HG03066 (cell line): Measurements from ENCODE around the gene CHIT1.

Experiments
- ATAC-seq: cut with Tn5 transposase; IDR thresholded peaks from one replicate; pipeline ENCODE4 v1.9.1; 2021; ENCODE audit warnings: low read depth; ENCODE audit not compliant: unreplicated experiment

Gene CHIT1

DNA sequence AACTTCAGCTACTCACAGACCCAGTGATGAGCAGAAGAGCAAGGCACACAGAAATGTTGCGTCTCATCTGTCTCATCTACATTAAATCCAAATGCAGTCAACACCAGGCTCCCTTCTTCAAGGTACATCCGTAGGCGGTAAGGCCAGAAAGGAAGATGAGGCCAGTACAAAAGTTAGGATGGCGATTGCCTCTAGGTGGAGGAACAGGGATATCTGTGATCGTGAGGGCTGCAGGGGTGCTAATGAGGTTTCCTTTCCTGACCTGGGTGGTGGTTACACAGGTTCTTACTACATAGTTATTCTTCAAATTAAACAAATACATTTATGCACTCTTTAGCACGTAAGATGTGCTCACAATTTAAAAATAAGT is 52.5 kb downstream of the CHIT1 start:
- no peak for ATAC-seq

DNA sequence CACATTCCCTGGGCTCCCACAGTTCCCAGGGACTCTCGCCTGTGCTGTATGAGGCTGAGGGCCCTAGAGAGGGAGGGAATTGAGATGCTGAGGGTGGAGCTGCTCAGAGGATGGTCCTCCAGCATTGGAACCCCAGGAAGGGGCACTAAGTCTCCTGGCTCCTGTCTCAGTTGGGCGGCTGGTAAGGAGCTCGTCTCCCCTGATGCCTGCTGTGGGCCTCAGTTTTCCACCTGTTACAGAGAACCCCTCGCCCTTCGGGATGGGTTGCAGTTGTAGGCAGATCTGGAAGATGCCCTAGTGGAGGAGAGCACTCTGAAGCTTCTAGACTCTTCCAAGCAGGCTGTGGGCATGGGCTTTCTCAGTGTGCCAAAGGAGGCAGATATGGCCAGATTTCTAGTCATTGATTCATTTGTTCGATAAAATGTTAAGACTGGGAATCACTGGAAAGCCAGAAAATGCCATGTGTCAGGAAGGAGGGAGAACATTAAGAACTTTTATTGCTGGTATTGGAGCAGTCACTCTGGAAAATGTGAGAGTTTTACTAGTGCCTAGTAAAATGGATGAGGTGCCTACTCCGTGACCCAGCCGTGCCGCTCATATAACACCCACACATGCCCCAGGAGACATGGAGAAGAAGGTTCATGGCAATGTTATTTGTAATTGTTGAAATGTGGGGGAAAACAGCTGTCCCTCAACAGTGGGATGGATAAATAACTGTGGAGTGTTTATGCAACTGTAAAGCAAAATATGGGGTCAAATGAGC is 53.0 kb downstream of the CHIT1 start:
- no peak for ATAC-seq

DNA sequence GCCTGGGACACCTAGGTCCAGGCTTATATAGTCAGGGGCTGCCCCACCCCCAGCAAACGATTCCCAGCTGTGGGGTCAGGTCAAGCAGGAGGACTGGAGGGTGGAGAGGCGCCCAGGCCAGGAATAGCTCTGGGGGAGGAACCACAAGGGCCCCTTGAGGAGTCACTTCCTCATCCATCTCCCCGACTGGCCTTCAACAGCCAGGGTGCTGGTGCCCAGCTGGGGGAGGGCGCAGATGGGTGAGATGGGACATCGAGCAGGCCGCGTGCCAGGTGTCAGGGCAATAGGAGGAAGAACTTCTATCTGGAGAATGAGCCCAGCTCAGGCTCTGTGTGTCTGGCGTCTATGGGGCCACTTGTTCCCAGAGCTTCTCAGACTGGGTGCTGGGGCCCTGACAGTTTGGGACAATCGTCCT is 53.6 kb downstream of the CHIT1 start:
- ATAC-seq: no peak

DNA sequence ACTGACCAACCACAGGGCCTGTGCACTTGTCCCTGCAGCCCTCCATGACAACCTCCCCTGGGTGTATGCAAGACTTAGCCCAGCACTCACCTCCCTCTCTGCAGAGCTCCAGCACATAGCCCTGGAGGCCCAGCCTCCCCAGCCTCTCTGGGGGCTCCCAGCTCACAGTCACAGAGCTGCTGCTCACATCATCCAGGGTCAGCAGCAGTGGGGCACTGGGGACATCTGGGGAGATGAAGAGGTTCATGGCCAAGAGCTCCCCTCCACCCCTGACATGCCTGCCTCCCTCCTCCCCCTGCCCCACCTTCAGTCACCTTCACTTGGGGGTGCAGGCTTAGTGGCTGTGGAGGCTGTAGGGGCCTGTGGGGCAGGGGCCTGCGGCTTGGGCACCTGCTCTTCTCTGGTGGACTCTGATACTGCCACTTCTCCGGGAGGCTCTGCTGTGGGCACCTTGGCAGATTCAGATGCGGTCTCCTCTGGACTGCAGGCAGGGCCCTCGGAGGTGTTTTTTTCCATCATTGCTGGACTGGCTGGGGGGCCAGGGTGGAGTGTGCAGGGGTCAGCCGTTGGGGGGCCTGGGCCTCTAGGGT is 54.1 kb downstream of the CHIT1 start, which contains the start of gene MYBPH:
Gene MYBPH, minus strand, starts transcription at position 590 of the 590 bp plus-strand sequence. Its CDS starts 71 bp downstream, at position 519.
- ATAC-seq: no peak

DNA sequence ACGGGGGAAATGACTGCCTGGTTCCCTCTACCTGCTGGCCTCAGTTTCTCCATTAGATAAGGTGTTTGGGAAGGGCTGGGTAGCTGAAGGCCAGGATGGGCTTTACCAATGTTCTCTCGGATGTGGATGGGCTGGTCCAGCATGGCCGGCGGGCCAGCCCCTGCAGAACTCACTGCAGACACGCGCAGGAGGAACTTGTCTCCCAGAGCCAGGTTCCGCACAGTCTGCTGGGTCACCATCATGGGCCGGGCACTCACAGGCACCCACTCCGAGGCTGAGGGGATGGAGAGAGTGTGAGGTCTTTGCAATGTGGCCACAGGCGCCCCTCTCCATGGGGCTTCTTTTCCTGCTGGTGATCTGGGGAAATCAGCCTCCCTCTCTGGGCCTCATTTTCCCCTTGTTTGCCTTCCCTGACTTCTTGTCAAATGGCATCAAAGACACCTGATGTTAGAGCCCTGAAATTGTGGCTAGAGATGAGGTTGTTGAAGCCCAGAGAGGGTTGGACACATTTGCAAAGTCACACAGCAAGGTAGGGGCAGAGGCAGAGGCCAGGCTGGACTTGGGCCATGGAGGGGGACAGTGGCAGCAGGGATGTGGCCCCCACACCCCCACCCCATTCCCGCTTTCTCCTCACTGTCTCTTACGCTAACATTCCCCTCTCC is 55.0 kb downstream of the CHIT1 start:
- ATAC-seq: no peak

DNA sequence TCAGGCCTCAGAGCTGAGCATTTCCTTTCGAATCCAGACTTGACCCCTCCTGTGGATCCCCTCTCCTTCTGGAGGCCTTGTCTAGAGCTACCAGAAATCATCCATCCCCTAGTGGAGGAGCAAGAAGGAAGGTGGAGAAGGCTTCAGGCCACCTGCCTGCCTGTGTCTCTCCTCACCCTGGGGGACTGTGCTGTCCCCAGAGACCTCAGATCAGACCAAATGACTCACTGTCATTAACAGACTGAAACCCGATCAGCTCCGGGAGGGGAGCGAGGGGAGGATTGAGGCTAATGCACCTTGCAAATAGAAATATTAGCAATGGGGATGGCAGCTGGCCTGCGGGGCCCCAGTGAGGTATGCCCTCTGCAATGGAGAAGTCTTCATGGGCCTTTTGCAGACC is 55.9 kb downstream of the CHIT1 start:
- ATAC-seq: peak; percentile 87

DNA sequence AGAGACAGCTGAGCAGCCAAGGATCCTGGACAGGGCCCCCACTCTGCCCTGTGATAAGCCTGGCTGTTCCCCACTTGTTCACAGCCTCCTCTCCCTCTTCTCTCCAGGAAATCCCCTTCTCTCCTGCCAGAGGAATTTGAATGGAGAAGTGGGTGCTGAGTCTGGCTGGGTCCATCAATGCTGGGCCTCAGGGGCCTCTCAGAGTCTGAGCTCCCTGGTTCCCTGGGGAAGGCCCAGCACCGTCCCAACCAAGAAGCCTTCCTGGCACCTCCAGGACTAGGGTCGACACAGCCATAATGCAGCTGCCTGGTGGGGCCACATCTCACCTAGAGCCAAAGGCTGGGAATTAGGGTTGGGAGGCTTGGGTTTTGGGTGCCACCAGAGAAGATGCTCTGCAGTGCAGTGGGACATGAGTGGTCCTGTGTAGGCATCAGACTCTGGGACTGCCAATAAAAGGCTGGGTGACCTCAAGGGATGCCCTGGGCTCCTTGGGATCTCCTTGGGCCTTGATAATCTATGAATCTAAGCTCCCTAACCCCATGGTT is 56.4 kb downstream of the CHIT1 start:
- ATAC-seq: no peak

DNA sequence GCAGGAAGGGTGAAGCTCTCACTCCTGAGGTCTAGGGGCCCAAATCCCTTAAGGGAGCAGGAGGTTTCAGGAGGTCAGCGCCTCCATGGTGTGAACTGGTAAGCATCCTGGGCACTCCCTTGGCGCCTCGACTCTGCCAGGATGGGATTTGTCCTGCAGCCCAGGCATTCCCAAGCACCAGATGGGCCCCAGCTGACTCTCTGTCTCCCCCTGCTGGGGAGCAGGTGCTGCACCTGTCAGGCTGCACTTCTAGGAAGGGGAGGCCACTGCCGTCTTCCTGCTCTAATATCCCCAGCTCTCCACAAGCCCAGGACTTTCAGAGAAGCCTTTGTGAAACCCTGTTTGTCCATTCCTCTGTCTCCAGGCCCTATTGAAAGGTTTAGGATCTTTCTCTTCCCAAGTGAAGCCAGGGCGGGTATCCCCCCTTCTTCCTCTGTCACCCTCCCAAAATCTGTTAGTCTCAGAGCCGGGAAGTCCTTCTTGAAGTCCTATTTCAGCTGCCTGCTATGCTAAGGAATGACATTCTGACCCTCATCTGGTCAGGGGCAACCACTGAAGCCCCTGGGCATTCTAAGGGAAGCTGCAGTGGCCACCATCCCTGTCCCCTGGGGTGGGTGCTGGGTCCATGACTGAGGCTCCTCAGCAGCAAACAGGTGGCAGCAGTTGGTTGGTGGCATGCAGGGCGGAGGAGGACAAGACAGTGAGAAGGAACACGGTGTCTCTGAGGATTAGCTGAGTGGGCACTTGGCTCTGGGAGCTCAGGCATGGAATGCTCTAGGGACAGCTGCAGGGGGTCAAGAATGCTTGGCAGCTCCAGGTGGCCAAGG is 57.1 kb downstream of the CHIT1 start:
- ATAC-seq: no peak

DNA sequence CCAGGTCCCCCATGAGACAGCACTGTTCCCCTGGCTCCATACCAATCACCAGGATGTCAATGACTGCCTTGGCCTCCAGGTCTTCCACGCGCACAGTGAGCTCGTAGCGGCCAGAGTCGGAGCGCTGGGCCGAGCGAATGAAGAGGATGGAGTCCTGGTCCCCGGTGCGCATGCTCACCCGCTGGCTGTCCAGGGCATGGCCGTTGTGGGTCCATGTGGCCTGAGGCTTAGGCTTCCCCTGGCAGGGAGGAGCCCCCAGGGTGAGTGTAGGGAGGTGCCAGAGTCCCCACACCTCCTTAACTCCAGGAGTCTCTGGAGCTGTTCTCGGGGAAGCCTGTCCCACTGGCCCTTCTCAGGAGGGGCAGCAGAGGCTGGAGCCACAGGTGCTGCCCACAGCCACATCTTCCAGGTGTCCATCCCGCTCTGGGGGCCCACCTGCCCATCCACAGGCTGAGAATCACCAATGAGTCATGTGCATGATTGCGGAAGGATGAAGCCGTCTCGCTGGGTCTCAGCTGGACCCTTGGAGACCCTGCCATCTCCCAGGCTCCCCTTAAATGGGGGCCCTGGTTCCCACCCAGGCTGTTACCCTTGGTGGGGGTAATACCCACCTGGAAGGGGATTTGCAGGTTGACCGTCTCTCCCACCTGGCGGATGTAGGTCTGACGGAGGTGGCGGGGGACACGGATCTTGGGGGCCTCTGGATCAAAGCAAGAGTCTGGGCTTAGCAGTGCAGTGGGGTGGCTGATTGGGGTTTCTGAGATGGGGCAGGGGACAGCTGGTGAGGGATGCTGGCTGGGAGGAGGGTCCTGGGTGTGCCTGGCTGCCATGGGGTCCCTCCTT is 57.9 kb downstream of the CHIT1 start:
- no peak for ATAC-seq

DNA sequence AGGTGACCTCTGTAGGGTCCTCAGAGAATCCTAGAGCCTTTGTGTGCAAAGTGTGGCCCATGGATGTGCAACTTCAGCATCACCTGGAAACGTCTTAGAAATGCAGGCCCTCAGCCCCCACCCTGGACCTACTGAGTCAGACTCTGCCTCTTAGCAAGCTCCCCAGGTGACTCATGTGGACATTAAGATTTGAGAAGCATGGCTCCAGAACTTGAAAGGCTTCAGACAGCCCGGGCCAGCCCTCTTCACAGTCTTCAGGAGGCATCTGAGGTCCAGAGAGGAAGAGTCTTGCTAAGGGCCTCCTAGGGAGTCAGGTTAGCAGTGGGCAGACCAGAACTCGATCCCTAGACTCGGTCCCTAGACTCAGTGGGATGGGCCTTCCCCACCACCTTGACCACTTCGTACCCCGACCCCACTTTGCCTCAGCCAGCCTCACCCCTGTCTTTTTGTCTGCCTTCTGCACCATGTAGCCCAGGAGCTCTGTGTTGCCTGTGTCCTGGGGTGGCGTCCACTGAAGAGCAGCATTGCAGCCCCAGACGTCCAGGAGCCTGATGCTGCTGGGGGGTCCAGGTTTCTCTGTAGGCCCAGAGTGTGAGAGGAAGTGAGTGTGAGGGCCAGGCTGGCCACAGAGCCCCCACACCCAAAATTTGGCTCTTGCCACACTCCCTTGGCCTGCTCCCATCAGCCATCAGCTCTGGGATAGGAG is 58.7 kb downstream of the CHIT1 start:
- no peak for ATAC-seq

DNA sequence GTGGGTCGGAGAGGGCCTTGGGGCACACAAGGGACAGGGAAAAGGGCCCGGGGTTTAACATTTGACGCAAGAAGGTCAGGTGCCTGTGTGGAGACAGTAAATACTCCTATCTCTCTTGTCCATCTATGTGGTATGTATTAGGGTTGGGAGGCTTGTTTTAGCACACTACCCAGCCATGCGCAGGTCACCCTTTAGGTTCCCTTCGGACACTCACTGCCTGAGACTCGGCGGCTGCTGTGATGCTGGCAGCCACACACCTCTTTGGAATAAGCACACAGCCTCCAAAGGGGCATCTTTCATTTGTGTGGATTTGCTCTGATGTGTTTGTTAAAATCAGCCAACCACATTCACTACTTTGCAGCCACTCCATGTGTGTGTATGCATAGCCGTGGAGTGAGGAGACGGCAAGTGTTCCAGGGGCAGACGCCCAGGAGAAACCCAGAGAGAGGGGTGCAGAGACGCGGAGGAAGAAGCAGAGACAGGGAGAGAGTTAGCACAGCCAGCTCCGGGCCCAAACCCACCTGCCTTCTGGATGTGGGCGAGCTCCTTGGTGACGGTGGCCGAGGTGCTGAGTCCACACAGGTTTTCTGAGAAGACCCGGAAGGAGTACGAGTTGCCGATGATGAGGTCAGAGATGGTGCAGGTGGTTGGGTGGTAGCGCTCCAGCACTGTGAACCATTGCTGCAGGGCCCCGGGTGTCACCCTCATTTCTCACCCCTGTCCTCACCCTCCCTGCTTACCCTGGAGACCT is 59.5 kb downstream of the CHIT1 start:
- no peak for ATAC-seq

DNA sequence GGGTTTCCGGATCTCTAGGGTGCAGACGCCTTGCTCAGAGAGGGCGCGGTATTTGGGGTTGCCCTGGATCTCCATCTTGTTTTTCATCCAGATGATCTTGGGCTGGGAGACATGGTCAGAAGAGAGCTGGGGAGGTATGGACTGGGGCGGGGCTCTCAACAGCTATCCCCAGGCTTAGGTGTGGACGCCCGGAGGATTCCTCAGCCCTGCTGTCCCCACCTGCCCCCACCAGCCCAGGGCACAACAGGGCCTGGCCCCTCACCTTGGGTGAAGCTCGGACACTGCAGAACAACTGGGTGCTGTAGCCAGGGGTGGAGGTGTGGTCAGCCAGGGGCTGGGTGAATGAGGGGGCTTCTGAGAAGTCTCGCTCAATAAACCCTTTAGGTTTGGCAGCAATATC is 60.5 kb downstream of the CHIT1 start:
- ATAC-seq: no peak

DNA sequence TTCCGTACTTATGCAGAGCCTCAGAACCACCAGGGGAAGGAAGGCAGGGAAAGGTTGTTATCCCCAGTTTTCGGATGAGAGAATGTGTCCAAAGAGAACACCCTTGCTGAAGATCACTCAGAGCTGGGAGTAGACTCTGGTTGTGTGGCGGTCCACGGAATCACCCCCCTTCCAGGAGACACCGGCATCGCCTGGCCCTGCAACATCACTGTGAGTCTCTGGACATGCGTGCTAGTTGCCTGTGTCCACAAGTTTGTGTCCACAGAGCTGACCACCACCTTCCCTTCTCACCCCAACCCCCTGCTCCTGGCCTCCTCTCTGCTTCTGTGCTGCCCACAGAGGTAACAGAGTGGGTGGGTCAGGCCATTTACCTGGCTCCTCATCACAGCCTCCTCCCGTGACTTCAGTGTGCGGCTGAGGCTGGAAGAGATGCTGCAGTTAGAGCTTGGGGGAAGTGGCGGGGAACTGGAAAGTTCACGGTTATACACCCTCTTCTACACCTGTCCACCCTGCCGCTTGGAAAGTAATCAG is 61.2 kb downstream of the CHIT1 start:
- ATAC-seq: no peak

DNA sequence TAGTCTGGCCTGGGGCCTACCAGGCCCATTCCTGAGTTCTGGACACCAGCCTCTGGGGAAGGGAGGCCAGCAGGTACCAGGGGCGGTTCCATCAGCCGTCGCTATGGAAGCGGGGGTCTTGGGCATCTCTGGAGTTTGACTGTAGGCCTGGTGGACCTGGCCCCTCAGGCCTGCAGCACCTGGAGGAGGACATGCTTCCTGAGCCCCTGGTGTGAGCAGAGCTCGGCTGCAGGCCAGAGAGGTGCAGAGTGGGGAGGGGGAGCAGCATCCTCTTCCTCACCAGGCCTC is 61.6 kb downstream of the CHIT1 start:
- no peak for ATAC-seq

DNA sequence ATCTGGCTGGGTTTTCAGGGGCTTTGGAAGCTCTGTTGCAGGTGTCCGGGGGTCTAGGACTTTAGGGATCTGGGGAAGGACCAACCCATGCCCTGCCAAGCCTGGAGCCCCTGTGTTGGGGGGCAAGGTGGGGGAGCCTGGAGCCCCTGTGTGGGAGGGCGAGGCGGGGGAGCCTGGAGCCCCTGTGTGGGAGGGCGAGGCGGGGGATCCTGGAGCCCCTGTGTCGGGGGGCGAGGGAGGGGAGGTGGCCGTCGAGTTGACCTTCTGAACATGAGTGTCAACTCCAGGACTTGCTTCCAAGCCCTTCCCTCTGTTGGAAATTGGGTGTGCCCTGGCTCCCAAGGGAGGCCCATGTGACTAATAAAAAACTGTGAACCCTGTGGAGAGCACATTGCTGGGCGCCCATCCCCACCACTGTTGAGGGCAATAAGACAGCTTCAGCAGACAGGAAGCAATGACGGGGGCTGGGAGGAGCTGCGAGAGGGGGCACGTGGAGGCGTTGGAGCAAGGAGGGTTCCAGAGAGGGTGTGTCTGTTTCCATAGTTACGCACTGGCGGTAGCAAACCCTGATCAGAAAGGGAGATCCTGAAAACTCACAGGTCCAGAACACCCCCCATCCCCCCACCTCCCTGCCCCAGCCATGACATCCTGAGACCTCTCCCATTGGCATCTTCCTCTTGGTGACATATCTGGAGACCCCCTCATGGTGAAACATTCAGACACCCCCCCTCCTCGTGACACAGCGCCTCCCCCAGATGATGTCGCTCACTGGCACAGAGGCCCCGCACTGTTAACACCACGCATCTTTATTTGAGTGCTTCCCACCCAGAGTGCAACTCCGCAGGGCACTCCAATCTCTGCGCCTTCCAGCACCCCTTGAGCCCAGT is 62.2 kb downstream of the CHIT1 start:
- no peak for ATAC-seq

DNA sequence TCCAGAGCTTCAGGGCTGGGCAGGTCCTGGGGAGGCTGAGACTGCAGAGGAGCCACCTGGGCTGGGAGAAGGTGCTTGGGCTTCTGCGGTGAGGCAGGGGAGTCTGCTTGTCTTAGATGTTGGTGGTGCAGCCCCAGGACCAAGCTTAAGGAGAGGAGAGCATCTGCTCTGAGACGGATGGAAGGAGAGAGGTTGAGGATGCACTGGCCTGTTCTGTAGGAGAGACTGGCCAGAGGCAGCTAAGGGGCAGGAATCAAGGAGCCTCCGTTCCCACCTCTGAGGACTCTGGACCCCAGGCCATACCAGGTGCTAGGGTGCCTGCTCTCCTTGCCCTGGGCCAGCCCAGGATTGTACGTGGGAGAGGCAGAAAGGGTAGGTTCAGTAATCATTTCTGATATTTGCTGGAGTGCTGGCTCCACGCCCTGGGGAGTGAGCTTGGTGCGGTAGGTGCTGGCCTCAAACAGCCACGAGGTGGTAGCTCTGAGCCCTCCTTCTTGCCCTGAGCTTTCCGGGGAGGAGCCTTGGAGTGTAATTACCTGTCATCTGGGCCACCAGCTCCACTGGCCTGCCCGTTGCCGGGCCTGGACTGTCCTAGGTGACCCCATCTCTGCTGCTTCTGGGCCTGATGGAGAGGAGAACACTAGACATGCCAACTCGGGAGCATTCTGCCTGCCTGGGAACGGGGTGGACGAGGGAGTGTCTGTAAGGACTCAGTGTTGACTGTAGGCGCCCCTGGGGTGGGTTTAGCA is 63.1 kb downstream of the CHIT1 start:
- ATAC-seq: no peak
